HepG2 (cell line): ENCODE data around the gene STOML2. TPM values are rescaled to one million over a fixed set of nuclear protein-coding genes. Genes with fewer than 3 reads are reported as not detected.

ENCODE experiments used
- ATAC-seq: fragments of 200-7000 bp; cut with Tn5 transposase; 3 replicates; pipeline ENCODE4 v1.9.1; 2020; ENCODE audit warnings: mild to moderate bottlenecking, moderate library complexity
- BruUV-seq: library from RNA; stranded (reverse); fragments of 400-500 nt; replicated peaks from 2 replicates; lab custom pipeline; 2021; lab: Mats Ljungman, UMichigan
- CTCF ChIA-PET: fragments of 300-600 bp; formaldehyde crosslinking; extraction: SDS; loops from one replicate; lab custom pipeline; 2021; ENCODE audit warnings: low total read pairs, inconsistent platforms, low intra/inter-chr PET ratio; lab: Yijun Ruan, JAX
- POLR2A ChIA-PET: fragments of 350-600 bp; sonication (Branson Sonifier 250); formaldehyde crosslinking; loops from one replicate; lab custom pipeline; 2020; ENCODE audit warnings: antibody characterized with exemption, inconsistent platforms; lab: Yijun Ruan, JAX
- DNase-seq: peaks from one replicate; pipeline ENCODE4 v3.0.0-alpha.2; 2015; ENCODE audit warnings: low spot score
- FAIRE-seq: peaks from 3 replicates; lab custom pipeline; 2011; peaks lifted over from hg19 to GRCh38; lab: Jason Lieb, UNC
- H2AFZ ChIP-seq: one replicate; pipeline ENCODE4 v1.6.1; 2011; ENCODE audit warnings: low read length, inconsistent platforms
- H3K27ac ChIP-seq: fragments of 300-600 bp; 3 replicates; pipeline ENCODE4 v1.8.0; 2011; ENCODE audit warnings: mixed run types, mild to moderate bottlenecking, mixed read lengths, low read length, inconsistent platforms; ENCODE audit not compliant: insufficient read depth; ENCODE audit errors: extremely low read length
- H3K27me3 ChIP-seq, 2 experiments: fragments of 200-600 bp in 1 of 2; 2 replicates in 1 of 2; 3 replicates in 1 of 2; pipeline versions ENCODE4 v1.6.0 to v1.8.0; 2011; ENCODE audit warnings: low read length in 2 of 2, mild to moderate bottlenecking in 2 of 2, moderate library complexity in 2 of 2, inconsistent platforms in 1 of 2; ENCODE audit not compliant: insufficient read depth in 2 of 2, control insufficient read depth in 1 of 2
- H3K36me3 ChIP-seq, 2 experiments: fragments of 200-600 bp in 1 of 2; replicated peaks in 1 of 2; 2 replicates in 1 of 2; 3 replicates in 1 of 2; pipeline versions ENCODE4 v1.5.1 to v1.8.0; 2011; ENCODE audit warnings: low read length in 2 of 2, inconsistent platforms in 1 of 2; ENCODE audit not compliant: insufficient read depth in 2 of 2, control insufficient read depth in 1 of 2
- H3K4me1 ChIP-seq: 2 replicates; pipeline ENCODE4 v1.5.1; 2012; ENCODE audit warnings: low read length, inconsistent platforms; ENCODE audit not compliant: insufficient read depth
- H3K4me2 ChIP-seq: 2 replicates; pipeline ENCODE4 v1.6.0; 2011; ENCODE audit warnings: low read depth, low read length, inconsistent platforms
- H3K4me3 ChIP-seq, 3 experiments: fragments of 200-600 bp in 1 of 3; sonication (generic), shearing (Covaris generic) in 1 of 3; replicated peaks in 1 of 3; 2 replicates each; pipeline ENCODE4 v1.5.1; 2011 to 2016; ENCODE audit warnings: low read length in 3 of 3, inconsistent platforms in 2 of 3, low read depth in 2 of 3, mild to moderate bottlenecking in 2 of 3, control low read depth in 1 of 3, mixed read lengths in 1 of 3; ENCODE audit not compliant: insufficient read depth in 1 of 3
- H3K79me2 ChIP-seq: one replicate; pipeline ENCODE4 v1.6.1; 2011; ENCODE audit warnings: low read length, inconsistent platforms; ENCODE audit not compliant: insufficient read depth
- H3K9ac ChIP-seq: 2 replicates; pipeline ENCODE4 v1.6.0; 2011; ENCODE audit warnings: mild to moderate bottlenecking, low read depth, low read length, inconsistent platforms; ENCODE audit not compliant: insufficient read depth
- H3K9me3 ChIP-seq: 2 replicates; pipeline ENCODE4 v1.5.1; 2012; ENCODE audit warnings: mild to moderate bottlenecking, low read length
- H4K20me1 ChIP-seq: 2 replicates; pipeline ENCODE4 v1.6.0; 2011; ENCODE audit warnings: inconsistent platforms, mild to moderate bottlenecking, low read length, moderate library complexity; ENCODE audit not compliant: insufficient read depth
- ARID5B ChIP-seq: IDR thresholded peaks from 2 replicates; pipeline ENCODE4 v1.4.0; 2020; ENCODE audit warnings: mild to moderate bottlenecking, missing genetic modification reagents
- HINFP ChIP-seq: sonication (generic); formaldehyde crosslinking; IDR thresholded peaks from 2 replicates; pipeline ENCODE4 v1.4.0; 2020; ENCODE audit warnings: low read depth, mild to moderate bottlenecking, missing genetic modification reagents
- KMT2A ChIP-seq: sonication (generic); formaldehyde crosslinking; IDR thresholded peaks from 2 replicates; pipeline ENCODE4 v1.4.0; 2020; ENCODE audit warnings: missing genetic modification reagents
- MYC ChIP-seq: sonication (generic); formaldehyde crosslinking; IDR thresholded peaks from 2 replicates; pipeline ENCODE4 v1.9.0; 2021; ENCODE audit warnings: missing genetic modification reagents, borderline replicate concordance
- PRMT3 ChIP-seq: sonication (generic); formaldehyde crosslinking; IDR thresholded peaks from 2 replicates; pipeline ENCODE4 v1.8.1; 2022; ENCODE audit warnings: low read depth, mild to moderate bottlenecking, moderate library complexity, missing genetic modification reagents, borderline replicate concordance
- SETDB1 ChIP-seq: sonication (generic); formaldehyde crosslinking; IDR thresholded peaks from 2 replicates; pipeline ENCODE4 v1.5.1; 2020; ENCODE audit warnings: missing genetic modification reagents, mild to moderate bottlenecking, borderline replicate concordance
- SMAD1 ChIP-seq: sonication (generic); formaldehyde crosslinking; IDR thresholded peaks from 2 replicates; pipeline ENCODE4 v1.4.0; 2020; ENCODE audit warnings: missing genetic modification reagents, low read depth, mild to moderate bottlenecking, borderline replicate concordance
- TARDBP ChIP-seq: sonication (generic); formaldehyde crosslinking; IDR thresholded peaks from 2 replicates; pipeline ENCODE4 v1.8.0; 2022; ENCODE audit warnings: mild to moderate bottlenecking, missing genetic modification reagents
- ZBTB25 ChIP-seq: IDR thresholded peaks from 2 replicates; pipeline ENCODE4 v1.6.1; 2018; ENCODE audit warnings: missing genetic modification reagents
- ZNF652 ChIP-seq: IDR thresholded peaks from 2 replicates; pipeline ENCODE4 v1.6.1; 2016; ENCODE audit warnings: low read depth, borderline replicate concordance
- ZNF816 ChIP-seq: sonication (generic); formaldehyde crosslinking; IDR thresholded peaks from 2 replicates; pipeline ENCODE4 v1.8.0; 2022; ENCODE audit warnings: missing genetic modification reagents, mild to moderate bottlenecking, borderline replicate concordance
- WGBS: methylation state at CpG from one replicate; pipeline ENCODE4 v1.1.6; 2017; ENCODE audit warnings: low lambda C conversion rate; 5-methylcytosine and 5-hydroxymethylcytosine counted together
- in situ Hi-C: cut with HindIII; loops from 2 replicates; pipeline ENCODE4 v1.10.0; 2017; ENCODE audit warnings: low pct_unique_long_range_greater_than_20kb; ENCODE audit not compliant: extremely low pct_ligation_motif_present
- intact Hi-C: fragments of 100-400 bp; cut with micrococcal nuclease; formaldehyde crosslinking; loops from one replicate; pipeline ENCODE4 v1.10.0; 2022; ENCODE audit not compliant: unreplicated experiment
- polyA plus RNA-seq, 8 experiments: library from polyadenylated mRNA; depleted of rRNA in 3 of 8; stranded (reverse) in 7 of 8; unstranded in 1 of 8; fragments of >200 nt; fragmentation: Illumina TruSeq in 4 of 8; extraction: Trizol in 4 of 8; gene quantifications; 2 replicates each; pipeline versions ENCODE4 v1.2.1 to v1.2.3, GENCODE V29; 2011 to 2016; ENCODE audit warnings: low read depth in 4 of 8, missing spikeins in 1 of 8, mixed read lengths in 1 of 8; ENCODE audit not compliant: insufficient read depth in 1 of 8
- total RNA-seq, 5 experiments: library from RNA; depleted of rRNA; stranded (reverse); fragments of >200 nt; fragmentation: Illumina TruSeq; extraction: Trizol; gene quantifications; 2 replicates each; pipeline ENCODE4 v1.2.3, GENCODE V29; 2016; ENCODE audit warnings: low read depth in 1 of 5

STOML2 gene
- total and polyA plus RNA-seq, 2 of the 13 experiments (the other 11 are each of a cell fraction or from before 2014, with no cell fraction given) = 245 to 250 TPM

- no peaks in the 10 kb centered on the region for H3K79me2 ChIP-seq
- intact Hi-C loops = loop anchor here (1.0 to 5.0 kb wide), 4 partner anchors 141 to 360 kb away; no protein-coding TSS in a partner anchor
- DNase-seq (peak; percentile 86), FAIRE-seq (peak; percentile 81), ATAC-seq (peak; percentile 84)
- no peaks in the 10 kb centered on the region; a peak in 1 of 5 replicates for H3K27me3 ChIP-seq
- BruUV-seq = no TSS peak
- peak overlapping the region; percentile 78 to 96 (median 79) for H3K4me3 ChIP-seq
- H3K36me3 ChIP-seq = no peaks in the 10 kb centered on the region
- ChIA-PET CTCF (interaction anchor here (2.2 to 2.9 kb wide), 2 partner anchors 142 to 360 kb away, joined by 14 to 40 read pairs; no protein-coding TSS in a partner anchor), POLR2A (interaction anchor here (0.8 to 2.5 kb wide), 3 partner anchors 45 to 298 kb away, joined by 3 to 14 read pairs (median 7); partner anchors contain the start of gene UNC13B)
- WGBS = 7% methylated on average over 27 of the region's 30 CpGs
- H3K4me2 ChIP-seq = peak overlapping the region; percentile 100
- peak overlapping the region; percentile 54 for H3K9ac ChIP-seq
- in situ Hi-C loops = loop anchor here (5.0 to 10.0 kb wide), 3 partner anchors 140 to 538 kb away; partner anchors contain the start of genes CCDC107, RMRP and SIT1
- H3K27ac ChIP-seq = peak overlapping the region; percentile 56
- no peaks in the 10 kb centered on the region for H3K9me3 ChIP-seq
- peaks cover 30% of the 10 kb centered on the region for H3K4me1 ChIP-seq
- no peak overlapping the region for H2AFZ ChIP-seq
- H4K20me1 ChIP-seq = no peaks in the 10 kb centered on the region
- TF ChIP-seq MYC (CRISPR knock-in tag) = 0 out of 2 replicates have a peak, but pooled peaks have one; percentile 23
- TF ChIP-seq SETDB1 (CRISPR knock-in tag) = no peak
- peak; percentile 73; the same call in 1 of the 2 replicates for TF ChIP-seq KMT2A
- TF ChIP-seq ZNF816 = 0 out of 2 replicates have a peak, but pooled peaks have one; percentile 56
- no peak for TF ChIP-seq PRMT3 (CRISPR knock-in tag)
- no peak for TF ChIP-seq ZBTB25 (CRISPR knock-in tag)
- 0 out of 2 replicates have a peak, but pooled peaks have one; percentile 25 for TF ChIP-seq TARDBP (CRISPR knock-in tag)
- 0 out of 2 replicates have a peak, but pooled peaks have one; percentile 52 for TF ChIP-seq SMAD1 (CRISPR knock-in tag)
- peak; percentile 14; the same call in 1 of the 2 replicates for TF ChIP-seq ARID5B (CRISPR knock-in tag)
- no peak for TF ChIP-seq ZNF652 (CRISPR knock-in tag)
- 0 out of 2 replicates have a peak, but pooled peaks have one; percentile 79 for TF ChIP-seq HINFP (CRISPR knock-in tag)
These were observed 14.1 kb upstream of the STOML2 start for GRCh38 chr9:35116898-35117551.
